ENCODE data around the gene ENHO. TPM values are rescaled to one million over a fixed set of nuclear protein-coding genes. Genes with fewer than 3 reads are reported as not detected.

ENHO gene
- total RNA-seq, 4 donors from 2014 or later = not detected

DNA sequence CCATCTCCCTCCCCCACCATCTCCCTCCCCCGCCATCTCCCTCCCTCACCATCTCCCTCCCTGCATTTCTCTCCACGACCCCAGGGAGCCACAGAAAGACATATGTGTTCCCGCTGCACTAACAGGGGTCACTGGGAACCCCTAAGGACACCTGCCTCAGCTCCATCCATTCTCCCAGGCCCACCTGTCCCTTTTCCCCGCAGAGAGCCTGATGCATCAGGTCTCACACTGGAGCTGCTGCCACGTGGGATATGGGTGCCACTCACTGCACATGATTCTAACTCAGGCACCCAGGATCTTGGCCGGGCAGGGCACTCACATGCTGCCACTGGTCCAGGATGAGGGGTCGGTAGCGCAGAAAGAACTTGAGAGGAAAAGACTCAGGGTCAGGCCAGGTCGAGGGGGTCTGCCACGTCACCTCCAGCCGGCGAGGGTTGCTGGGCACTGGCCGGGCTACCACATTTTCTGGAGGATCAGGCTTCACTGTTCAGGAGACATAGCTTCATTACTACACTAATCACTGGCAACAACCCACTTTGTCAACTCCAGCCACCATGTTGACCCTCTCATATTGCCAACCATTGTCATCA, 33.2 kb upstream of the ENHO start:
- TF ChIP-seq, protein P1, sequence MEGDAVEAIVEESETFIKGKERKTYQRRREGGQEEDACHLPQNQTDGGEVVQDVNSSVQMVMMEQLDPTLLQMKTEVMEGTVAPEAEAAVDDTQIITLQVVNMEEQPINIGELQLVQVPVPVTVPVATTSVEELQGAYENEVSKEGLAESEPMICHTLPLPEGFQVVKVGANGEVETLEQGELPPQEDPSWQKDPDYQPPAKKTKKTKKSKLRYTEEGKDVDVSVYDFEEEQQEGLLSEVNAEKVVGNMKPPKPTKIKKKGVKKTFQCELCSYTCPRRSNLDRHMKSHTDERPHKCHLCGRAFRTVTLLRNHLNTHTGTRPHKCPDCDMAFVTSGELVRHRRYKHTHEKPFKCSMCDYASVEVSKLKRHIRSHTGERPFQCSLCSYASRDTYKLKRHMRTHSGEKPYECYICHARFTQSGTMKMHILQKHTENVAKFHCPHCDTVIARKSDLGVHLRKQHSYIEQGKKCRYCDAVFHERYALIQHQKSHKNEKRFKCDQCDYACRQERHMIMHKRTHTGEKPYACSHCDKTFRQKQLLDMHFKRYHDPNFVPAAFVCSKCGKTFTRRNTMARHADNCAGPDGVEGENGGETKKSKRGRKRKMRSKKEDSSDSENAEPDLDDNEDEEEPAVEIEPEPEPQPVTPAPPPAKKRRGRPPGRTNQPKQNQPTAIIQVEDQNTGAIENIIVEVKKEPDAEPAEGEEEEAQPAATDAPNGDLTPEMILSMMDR (IDR thresholded peaks at IDR 0.05) = no peak
- TF ChIP-seq POLR2A (IDR thresholded peaks at IDR 0.05) = no peak
- Histone ChIP-seq H3K4me3 (replicated peaks in 1 of 3) (no peak overlapping the region), H3K36me3 (no peaks in the 10 kb centered on the region), H3K27ac (no peak overlapping the region), H3K27me3 (no peaks in the 10 kb centered on the region), H3K4me1 (peaks cover 0 to 10% of the 10 kb centered on the region in 2 donors), H3K9me3 (no peaks in the 10 kb centered on the region)
- DNase-seq = no peak
- WGBS, 2 donors = 90 to 91% methylated on average over 13 of the region's 13 CpGs
- intact Hi-C loops (cut with DNase I) = no loop called here

DNA sequence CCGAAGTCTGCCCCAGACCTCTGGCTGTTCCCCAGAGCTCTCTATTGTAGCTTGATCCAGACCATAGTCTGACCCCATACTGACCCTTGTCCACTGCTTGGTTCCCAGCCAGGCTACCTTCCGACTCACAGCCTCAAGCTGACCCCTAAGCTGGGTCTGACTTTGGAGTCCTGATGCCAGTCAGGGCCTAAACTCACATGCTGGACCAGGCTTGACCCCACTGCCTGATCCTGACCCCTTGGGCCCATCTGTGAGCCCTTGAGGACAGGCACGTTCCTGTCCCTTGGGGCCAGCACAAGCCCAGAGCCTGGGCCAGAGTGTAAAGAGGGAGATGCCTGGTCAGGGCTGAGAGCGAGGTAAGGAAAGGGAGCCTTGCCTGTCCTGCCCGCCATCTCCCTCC, 32.7 kb upstream of the ENHO start:
- Histone ChIP-seq H3K27me3 (no peaks in the 10 kb centered on the region), H3K4me1 (peaks cover 0 to 7% of the 10 kb centered on the region in 2 donors), H3K27ac (no peak overlapping the region), H3K4me3 (replicated peaks in 1 of 3) (no peak overlapping the region), H3K9me3 (no peaks in the 10 kb centered on the region), H3K36me3 (no peaks in the 10 kb centered on the region)
- WGBS, 2 donors = 72 to 83% methylated on average over 4 of the region's 5 CpGs
- DNase-seq = no peak
- no peak for TF ChIP-seq POLR2A (IDR thresholded peaks at IDR 0.05)
- TF ChIP-seq, protein P1 (IDR thresholded peaks at IDR 0.05) = no peak
- intact Hi-C loops (cut with DNase I) = no loop called here

DNA sequence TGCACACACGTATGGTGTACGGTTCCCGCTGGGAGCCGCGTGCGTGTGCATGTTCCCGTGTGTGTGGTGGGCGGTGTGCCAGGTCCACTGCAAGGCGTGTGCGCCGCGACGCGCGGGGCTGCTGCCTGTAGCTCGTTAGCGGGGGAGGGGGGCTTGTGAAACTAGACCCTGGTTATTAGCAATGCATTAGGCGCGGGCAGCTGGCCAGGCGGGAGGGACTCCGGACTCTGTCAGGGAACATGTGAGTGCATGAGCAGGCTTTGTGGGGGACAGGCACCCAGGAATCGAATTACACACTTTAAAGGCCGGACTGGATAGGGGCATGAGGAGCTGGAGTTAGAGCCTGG, 32.2 kb upstream of the ENHO start:
- Histone ChIP-seq H3K36me3 (no peaks in the 10 kb centered on the region), H3K27me3 (no peaks in the 10 kb centered on the region), H3K4me3 (replicated peaks in 1 of 3) (no peak overlapping the region), H3K27ac (no peak overlapping the region), H3K4me1 (peaks cover 0 to 4% of the 10 kb centered on the region in 2 donors), H3K9me3 (no peaks in the 10 kb centered on the region)
- 62 to 73% methylated on average over 14 to 18 of the region's 23 CpGs for WGBS, 2 donors
- no peak for TF ChIP-seq POLR2A (IDR thresholded peaks at IDR 0.05)
- TF ChIP-seq, protein P1 (IDR thresholded peaks at IDR 0.05) = no peak
- no peak for DNase-seq
- intact Hi-C loops (cut with DNase I) = no loop called here

DNA sequence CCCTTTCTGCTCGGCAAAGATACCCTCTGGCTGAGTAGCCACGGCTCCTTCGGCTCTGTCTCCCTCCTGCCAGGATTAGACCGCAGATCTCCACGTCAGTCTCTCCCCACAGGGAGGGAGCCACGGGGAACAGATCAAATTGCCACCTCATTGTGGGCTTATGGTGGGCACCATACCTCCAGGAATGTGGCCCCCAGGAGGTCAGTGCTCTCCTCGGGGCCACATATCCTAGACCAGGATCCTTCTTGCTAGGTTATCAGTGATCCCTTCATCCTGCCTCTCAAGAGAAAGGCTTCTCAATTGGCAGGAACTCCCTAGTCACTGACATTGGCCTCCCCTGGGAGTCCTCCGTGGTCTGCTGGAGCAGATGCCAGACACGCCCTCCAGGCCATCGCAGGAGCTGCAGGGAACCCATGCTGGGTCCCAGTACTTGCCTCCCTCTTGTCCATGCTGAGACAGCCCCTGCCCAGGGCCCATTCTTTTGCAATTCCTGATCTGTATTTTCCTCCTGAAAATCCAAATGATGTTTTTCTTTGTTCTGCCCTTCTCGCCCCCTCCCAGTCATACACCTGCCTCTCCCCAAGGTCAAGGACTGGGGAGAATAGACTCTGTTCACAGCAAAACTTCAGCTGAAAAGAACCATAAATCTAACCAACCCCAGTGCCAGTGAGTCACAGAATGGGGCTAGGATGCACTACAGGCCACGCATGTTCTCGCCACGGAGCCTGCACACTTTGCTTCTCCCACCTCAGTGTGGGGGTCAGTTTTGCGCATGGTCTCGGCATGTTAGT, 31.6 kb upstream of the ENHO start:
- Histone ChIP-seq H3K27me3 (no peaks in the 10 kb centered on the region), H3K27ac (no peak overlapping the region), H3K4me3 (replicated peaks in 1 of 3) (no peak overlapping the region), H3K36me3 (no peaks in the 10 kb centered on the region), H3K4me1 (no peaks in the 10 kb centered on the region), H3K9me3 (no peaks in the 10 kb centered on the region)
- WGBS, 2 donors = 68 to 77% methylated on average over 11 to 14 of the region's 16 CpGs
- TF ChIP-seq POLR2A (IDR thresholded peaks at IDR 0.05) = no peak
- intact Hi-C loops (cut with DNase I) = no loop called here
- peak in 1 of 2 donors; percentile 1 for DNase-seq

DNA sequence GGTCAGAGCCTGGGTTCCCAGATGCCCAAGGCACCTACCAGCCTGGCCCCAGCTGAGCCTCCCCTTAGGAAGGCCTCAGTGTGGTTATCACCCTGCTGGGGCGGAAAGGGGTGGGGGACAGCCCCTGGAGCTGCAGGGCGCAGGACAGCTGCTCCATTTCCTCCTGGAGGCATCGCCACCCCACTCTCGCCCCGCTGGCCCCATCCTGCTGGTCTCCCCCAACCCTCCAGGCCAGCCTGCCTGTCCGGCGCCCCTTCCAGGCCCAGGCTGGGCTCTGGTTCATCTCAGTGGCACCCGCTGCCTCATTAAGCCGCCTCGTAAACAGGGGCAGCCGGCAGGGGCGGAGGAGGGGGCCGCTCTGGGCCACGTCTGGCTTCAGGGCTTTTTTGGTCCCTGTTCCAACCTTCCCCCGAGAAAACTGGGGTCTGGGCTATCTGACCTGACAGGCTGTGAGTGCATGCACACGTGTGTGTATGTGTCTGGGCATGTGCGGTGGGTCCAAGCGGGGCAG, 30.8 kb upstream of the ENHO start:
- Histone ChIP-seq H3K9me3 (no peaks in the 10 kb centered on the region), H3K4me1 (no peaks in the 10 kb centered on the region), H3K4me3 (replicated peaks in 1 of 3) (no peak overlapping the region), H3K27ac (no peak overlapping the region), H3K27me3 (no peaks in the 10 kb centered on the region), H3K36me3 (no peaks in the 10 kb centered on the region)
- intact Hi-C loops (cut with DNase I) = no loop called here
- TF ChIP-seq POLR2A (IDR thresholded peaks at IDR 0.05) = no peak
- TF ChIP-seq, protein P1 (IDR thresholded peaks at IDR 0.05) = no peak
- WGBS, 2 donors = 74 to 97% methylated on average over 6 to 7 of the region's 18 CpGs
- peak in 1 of 2 donors; percentile 0 for DNase-seq

All from thyroid gland (tissue), 4 donors.